Measurements from ENCODE around the gene HSF5. TPM values are rescaled to one million over a fixed set of nuclear protein-coding genes. Genes with fewer than 3 reads are reported as not detected.

The HSF5 gene
- total and polyA plus RNA-seq, 12 donors: 0.03 to 0.11 (median 0.06) TPM; not detected in 8

DNA sequence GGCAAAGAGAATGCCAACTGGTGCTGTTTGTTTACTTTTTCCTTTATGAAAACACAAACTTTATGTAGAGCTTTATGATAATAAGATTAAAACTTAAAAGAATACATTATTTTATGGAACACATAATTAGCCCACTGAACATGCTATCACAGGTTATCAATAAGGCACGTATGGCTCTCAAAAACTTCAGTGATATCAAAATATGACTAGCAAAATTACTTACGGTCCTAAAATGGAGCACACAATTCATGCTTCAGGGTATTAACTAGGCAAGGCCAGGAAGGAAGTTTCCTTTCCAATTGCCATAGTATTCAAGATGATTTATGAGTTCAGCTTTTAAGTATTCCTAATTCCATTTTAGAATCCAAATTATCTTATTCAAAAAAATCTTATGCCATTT, 74.5 kb downstream of the HSF5 start:
- TF ChIP-seq, protein P1, sequence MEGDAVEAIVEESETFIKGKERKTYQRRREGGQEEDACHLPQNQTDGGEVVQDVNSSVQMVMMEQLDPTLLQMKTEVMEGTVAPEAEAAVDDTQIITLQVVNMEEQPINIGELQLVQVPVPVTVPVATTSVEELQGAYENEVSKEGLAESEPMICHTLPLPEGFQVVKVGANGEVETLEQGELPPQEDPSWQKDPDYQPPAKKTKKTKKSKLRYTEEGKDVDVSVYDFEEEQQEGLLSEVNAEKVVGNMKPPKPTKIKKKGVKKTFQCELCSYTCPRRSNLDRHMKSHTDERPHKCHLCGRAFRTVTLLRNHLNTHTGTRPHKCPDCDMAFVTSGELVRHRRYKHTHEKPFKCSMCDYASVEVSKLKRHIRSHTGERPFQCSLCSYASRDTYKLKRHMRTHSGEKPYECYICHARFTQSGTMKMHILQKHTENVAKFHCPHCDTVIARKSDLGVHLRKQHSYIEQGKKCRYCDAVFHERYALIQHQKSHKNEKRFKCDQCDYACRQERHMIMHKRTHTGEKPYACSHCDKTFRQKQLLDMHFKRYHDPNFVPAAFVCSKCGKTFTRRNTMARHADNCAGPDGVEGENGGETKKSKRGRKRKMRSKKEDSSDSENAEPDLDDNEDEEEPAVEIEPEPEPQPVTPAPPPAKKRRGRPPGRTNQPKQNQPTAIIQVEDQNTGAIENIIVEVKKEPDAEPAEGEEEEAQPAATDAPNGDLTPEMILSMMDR (IDR thresholded peaks at IDR 0.05): no peak
- no peak for TF ChIP-seq POLR2A (IDR thresholded peaks at IDR 0.05)
- intact Hi-C loops (cut with DNase I): no loop called here
- WGBS, 4 donors: 32 to 41% (median 40%) methylated on average over 2 of the region's 2 CpGs

DNA sequence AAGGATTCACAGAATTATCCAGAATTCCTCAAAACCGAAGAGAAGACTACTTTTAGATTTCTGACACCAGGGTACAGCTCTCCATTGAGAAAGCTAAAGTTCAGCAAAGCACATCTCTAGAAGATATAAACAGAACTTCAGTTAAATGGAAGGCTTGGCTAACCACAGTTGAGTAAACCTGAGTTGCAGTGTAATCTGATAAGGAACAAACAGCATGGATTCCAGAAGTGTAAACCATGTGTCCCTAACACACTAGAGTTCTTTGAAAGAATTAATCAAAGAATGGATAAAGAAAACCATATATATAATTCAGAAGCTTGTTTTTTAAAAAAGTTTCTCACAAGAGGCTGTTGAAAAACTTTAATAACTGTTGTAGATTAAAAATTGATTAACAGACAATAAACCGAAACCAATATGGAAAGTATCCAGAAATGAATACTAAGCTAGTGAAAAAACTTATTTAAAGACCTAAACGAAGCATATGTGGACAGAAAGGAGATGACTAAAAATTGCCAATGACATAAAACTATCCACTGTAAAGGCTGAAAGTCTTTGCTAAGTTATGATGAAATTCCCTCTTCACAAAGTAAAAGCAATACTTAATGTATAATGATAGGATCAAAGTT, 75.1 kb downstream of the HSF5 start:
- 44 to 55% (median 47%) methylated on average over 3 of the region's 3 CpGs for WGBS, 4 donors
- Histone ChIP-seq H3K36me3 (replicated peaks in 1 of 2) (no peaks in the 10 kb centered on the region), H3K4me3 (peak overlapping the region in 1 of 4 donors; percentile 56), H3K4me1 (replicated peaks in 1 of 2) (peaks cover 9 to 21% of the 10 kb centered on the region in 2 donors), H3K9me3 (replicated peaks in 1 of 3) (no peaks in the 10 kb centered on the region), H3K27ac (peak overlapping the region in 4 of 5 donors; percentile 13 to 88 (median 54)), H3K27me3 (no peaks in the 10 kb centered on the region)
- DNase-seq: no peak
- TF ChIP-seq, protein P1 (IDR thresholded peaks at IDR 0.05): no peak
- TF ChIP-seq POLR2A (IDR thresholded peaks at IDR 0.05): no peak
- intact Hi-C loops (cut with DNase I): no loop called here

More for the DNA sequence above, 74.5 kb downstream of the HSF5 start:
- peaks cover 14 to 21% of the 10 kb centered on the region in 2 donors for H3K4me1 ChIP-seq (replicated peaks in 1 of 2)
- no peaks in the 10 kb centered on the region for H3K27me3 ChIP-seq
- peak overlapping the region in 3 of 5 donors; percentile 24 to 88 (median 85) for H3K27ac ChIP-seq
- H3K9me3 ChIP-seq (replicated peaks in 1 of 3): no peaks in the 10 kb centered on the region
- H3K4me3 ChIP-seq: peak overlapping the region in 2 of 4 donors; percentile 10 to 56
- DNase-seq: no peak
- no peaks in the 10 kb centered on the region for H3K36me3 ChIP-seq (replicated peaks in 1 of 2)

DNA sequence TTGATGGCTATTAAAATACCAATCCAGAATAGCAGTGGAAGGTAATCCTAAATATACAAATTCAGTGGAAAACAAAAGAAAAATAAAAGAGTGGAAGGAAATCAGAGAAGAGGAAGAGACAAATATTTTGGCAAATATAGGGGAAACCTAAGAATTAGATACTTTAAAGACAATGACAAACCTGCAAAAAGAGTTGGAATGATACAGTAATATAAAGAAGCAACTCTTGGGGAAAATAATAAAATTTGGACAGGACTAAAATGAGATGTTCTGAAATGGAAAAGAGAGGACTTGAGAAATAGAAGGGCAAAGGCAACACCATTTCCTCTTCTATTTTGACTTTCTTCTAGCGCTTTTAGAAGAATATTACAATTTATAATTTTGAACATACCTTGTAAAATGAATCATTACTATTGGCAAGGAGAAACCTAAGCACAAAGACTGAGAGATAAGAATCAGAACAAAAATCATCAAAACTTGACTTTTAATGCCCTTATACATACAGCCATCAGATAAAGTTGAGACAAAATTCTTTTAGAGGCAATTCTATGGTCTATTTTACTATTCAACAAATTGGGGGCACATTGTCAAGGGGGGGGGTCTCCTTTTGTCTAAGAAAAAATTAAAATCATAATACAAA, 76.0 kb downstream of the HSF5 start:
- Histone ChIP-seq H3K9me3 (replicated peaks in 1 of 3) (no peaks in the 10 kb centered on the region), H3K27ac (peak overlapping the region in 1 of 5 donors; percentile 0), H3K27me3 (no peaks in the 10 kb centered on the region), H3K4me1 (replicated peaks in 1 of 2) (peaks cover 4 to 21% of the 10 kb centered on the region in 2 donors), H3K4me3 (peak overlapping the region in 1 of 4 donors; percentile 56), H3K36me3 (replicated peaks in 1 of 2) (no peaks in the 10 kb centered on the region)
- intact Hi-C loops (cut with DNase I): no loop called here
- TF ChIP-seq, protein P1 (IDR thresholded peaks at IDR 0.05): no peak
- TF ChIP-seq POLR2A (IDR thresholded peaks at IDR 0.05): no peak
- 60 to 81% (median 79%) methylated on average over 1 of the region's 1 CpG for WGBS, 4 donors
- no peak for DNase-seq

DNA sequence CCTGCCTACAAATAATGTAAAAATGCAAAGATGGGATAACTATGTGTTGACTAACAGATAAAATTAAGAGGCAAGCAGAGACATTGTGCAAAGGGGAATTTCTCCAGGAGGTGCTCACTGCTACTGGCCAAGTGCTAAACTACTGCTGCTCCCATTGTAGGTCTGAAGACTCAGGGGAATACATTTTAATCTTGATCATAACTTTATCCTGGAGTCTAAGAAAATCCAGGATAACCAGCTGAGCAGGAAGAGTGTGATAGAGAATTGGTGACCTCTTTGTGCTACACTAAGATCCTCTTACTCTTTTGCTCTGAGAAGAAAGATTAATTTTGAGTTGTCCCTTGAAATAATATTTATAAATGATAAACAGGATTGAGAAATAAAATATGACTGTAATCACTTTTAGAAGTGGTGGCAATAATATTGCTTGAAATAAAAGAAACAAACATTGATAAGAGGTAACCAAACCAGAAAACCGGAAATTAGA, 76.8 kb downstream of the HSF5 start:
- Histone ChIP-seq H3K4me3 (no peak overlapping the region), H3K27ac (peak overlapping the region in 1 of 5 donors; percentile 0), H3K36me3 (replicated peaks in 1 of 2) (no peaks in the 10 kb centered on the region), H3K27me3 (no peaks in the 10 kb centered on the region), H3K9me3 (replicated peaks in 1 of 3) (no peaks in the 10 kb centered on the region), H3K4me1 (replicated peaks in 1 of 2) (peaks cover 4 to 21% of the 10 kb centered on the region in 2 donors)
- no peak for DNase-seq
- WGBS, 4 donors: 33 to 43% (median 35%) methylated on average over 1 of the region's 1 CpG
- intact Hi-C loops (cut with DNase I): no loop called here
- TF ChIP-seq, protein P1 (IDR thresholded peaks at IDR 0.05): no peak
- no peak for TF ChIP-seq POLR2A (IDR thresholded peaks at IDR 0.05)
